ENCODE measurements around the gene JMJD1C. TPM values are rescaled to one million over a fixed set of nuclear protein-coding genes. Genes with fewer than 3 reads are reported as not detected.

JMJD1C gene
- total RNA-seq, 1 experiment from 2014 or later, result 66.3 TPM

- TF ChIP-seq REST (IDR thresholded peaks at IDR 0.05; ENCODE audit: low read depth), result no peak
- TF ChIP-seq ZBTB33 (IDR thresholded peaks at IDR 0.05; ENCODE audit: extremely low read depth, insufficient replicate concordance, low read length), result no peak
Observed at GRCh38 chr10:63240807-63241206, 225.0 kb downstream of the JMJD1C start (continued).

- Histone ChIP-seq H3K36me3 (ENCODE audit: control insufficient read depth in 1 of 2, insufficient read depth in 2 of 2, low read length in 2 of 2) (no peaks in the 10 kb centered on the region), H3K9me2 (ENCODE audit: insufficient read depth) (no peaks in the 10 kb centered on the region), H3K4me3 (replicated peaks in 1 of 2; ENCODE audit: low read depth in 1 of 2, low read length in 2 of 2) (no peak overlapping the region), H3K9ac (ENCODE audit: low read length) (no peak overlapping the region), H4K20me1 (ENCODE audit: insufficient read depth) (peaks cover 5% of the 10 kb centered on the region; the same call in 1 of the 2 replicates), H3K27me3 (ENCODE audit: insufficient read depth, low read length) (no peaks in the 10 kb centered on the region), H3K4me1 (ENCODE audit: control insufficient read depth in 1 of 2, insufficient read depth in 2 of 2, low read length in 2 of 2) (peaks cover 27 to 36% of the 10 kb centered on the region in 2 experiments), H2AFZ (ENCODE audit: low read depth, low read length, poor library complexity, severe bottlenecking) (no peak overlapping the region), H3K27ac (ENCODE audit: low read depth, low read length) (no peak overlapping the region), H3K4me2 (ENCODE audit: low read length) (no peak overlapping the region), H3K9me3 (ENCODE audit: control insufficient read depth in 1 of 2, insufficient read depth in 1 of 2, low read depth in 1 of 2, low read length in 2 of 2) (no peaks in the 10 kb centered on the region), H3K79me2 (ENCODE audit: insufficient read depth, low read length) (peaks cover 88% of the 10 kb centered on the region)
- ChIA-PET RAD21 (ENCODE audit: low non-redundant PET in 1 of 2, low total read pairs in 2 of 2, uncharacterized antibody in 2 of 2, unreplicated experiment in 2 of 2) (no interaction called here), POLR2A (no interaction called here), CTCF (interaction anchor here (0.7 kb wide), 1 partner anchor 798 kb away, joined by 3 read pairs; no protein-coding TSS in a partner anchor)
- TF ChIP-seq FOSL1 (IDR thresholded peaks at IDR 0.05; ENCODE audit: low read depth), result no peak
- no peak for TF ChIP-seq EZH2phosphoT487 (IDR thresholded peaks at IDR 0.05; ENCODE audit: borderline replicate concordance)
- BruUV-seq (replicated peaks), result no TSS peak
- ATAC-seq (no peak), DNase-seq (ENCODE audit: low read depth, low spot score) (no peak)
- intact Hi-C loops (cut with micrococcal nuclease), result no loop called here
Observed at GRCh38 chr10:63238501-63238900, 227.3 kb downstream of the JMJD1C start.

Measured in HCT116 (cell line).